Stimulated activated CD4-positive, alpha-beta T cell treated with anti-CD3 and anti-CD28 coated beads, Interleukin-4, amount 100 ng/mL, for 1 hour (primary cell): ENCODE results near the gene DEFB121.
"Not testable (repeated sequence)": the region's sequence is repeated elsewhere in the genome, so short reads cannot be mapped to it uniquely, and the experiment has no call there.

Experiments used
- DNase-seq: peaks from one replicate; pipeline ENCODE4 v3.0.0-alpha.2; 2020

The DEFB121 gene, protein sequence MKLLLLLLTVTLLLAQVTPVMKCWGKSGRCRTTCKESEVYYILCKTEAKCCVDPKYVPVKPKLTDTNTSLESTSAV

DNA sequence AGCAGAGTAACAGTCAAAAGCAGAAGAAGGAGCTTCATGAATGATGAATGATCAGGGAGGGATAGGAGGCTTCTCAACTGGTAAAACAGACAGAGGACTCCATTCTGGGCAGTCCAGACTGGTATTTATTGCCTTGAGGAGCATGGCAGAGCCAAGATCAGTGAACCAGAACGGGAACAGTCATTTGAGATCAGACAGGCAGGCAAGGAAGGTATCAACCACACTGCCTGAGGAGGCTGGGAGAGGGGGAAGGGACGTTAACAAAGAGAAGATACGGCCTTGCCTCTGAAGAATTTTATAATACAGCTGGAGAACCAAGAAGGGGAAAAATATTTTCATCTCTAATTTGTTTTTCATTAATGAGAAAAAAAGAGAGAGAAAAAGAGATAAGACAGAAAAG, at the start of gene DEFB121:
Gene DEFB121 (minus strand): TSS at position 101 of the 400 bp plus-strand sequence. CDS start 63 bp downstream, at position 38.
- DNase-seq: no peak

DNA sequence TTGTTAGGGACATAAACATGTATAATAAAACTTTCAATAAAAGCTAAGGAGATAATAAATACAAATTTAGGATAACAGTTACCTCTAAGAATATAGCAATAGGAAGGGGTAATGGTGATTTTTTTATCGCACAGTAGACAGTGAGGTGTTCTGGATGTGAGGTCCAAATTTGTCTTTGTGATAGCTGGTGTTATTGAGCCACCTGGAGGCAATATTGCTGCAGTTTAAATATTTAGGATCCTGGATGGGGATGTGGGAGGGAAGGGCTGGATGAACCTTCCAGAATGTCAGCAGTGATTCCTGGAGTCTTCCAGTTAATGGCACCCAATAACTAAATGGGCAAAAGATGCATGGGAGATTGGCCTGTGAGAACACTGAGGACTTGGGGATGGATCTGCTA, 48.3 kb upstream of the DEFB121 start:
- DNase-seq: no peak

DNA sequence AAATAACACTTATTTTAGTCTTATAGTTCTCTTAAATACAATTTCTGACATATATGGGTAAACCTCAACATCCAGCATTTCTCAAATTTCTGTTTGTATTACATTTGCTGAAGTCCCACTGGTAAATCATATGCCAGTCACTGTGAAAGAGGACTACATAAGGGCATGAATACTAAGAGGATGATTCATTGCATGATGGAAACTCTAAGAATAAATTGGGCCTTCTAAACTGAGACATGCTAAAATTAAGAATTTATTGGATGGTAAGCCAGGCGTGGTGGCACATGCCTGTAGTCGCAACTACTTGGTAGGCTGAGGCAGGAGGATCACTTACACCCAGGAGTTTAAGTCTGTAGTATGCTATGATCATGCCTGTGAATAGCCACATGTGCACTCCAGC, 46.6 kb upstream of the DEFB121 start:
- DNase-seq: no peak

DNA sequence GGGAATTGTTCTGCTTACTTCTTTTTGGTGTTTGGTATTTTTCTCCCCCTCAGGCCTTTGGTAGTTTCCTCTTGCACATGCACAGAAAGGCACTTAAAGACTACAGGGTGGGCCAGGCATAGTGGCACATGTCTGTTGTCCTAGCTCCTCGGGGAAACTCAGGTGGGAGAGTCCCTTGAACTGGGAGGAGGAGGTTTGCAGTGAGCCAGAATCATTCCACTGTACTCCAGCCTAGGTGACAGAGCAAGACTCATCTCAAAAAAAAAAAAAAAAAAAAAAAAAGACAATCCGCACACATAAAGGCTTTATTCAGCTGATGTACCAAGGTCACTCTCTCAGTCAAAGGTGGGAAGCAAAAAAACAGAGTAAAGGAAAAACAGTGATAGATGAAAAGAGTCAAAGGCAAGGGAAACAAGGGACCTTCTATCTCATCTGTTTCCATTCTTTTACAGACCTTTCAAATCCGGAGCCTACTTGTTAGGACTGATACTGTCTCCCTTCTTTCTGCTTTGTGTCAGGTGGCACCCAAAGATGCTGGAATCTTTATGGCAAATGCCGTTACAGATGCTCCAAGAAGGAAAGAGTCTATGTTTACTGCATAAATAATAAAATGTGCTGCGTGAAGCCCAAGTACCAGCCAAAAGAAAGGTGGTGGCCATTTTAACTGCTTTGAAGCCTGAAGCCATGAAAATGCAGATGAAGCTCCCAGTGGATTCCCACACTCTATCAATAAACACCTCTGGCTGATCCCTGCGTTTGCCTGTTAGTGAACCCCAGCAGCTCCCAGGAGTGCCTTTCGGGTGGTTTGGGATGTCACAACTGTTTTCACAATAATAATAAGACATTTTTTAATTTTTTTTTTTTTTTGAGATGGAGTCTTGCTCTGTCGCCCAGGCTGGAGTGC, 43.7 kb upstream of the DEFB121 start:
- DNase-seq: no peak

DNA sequence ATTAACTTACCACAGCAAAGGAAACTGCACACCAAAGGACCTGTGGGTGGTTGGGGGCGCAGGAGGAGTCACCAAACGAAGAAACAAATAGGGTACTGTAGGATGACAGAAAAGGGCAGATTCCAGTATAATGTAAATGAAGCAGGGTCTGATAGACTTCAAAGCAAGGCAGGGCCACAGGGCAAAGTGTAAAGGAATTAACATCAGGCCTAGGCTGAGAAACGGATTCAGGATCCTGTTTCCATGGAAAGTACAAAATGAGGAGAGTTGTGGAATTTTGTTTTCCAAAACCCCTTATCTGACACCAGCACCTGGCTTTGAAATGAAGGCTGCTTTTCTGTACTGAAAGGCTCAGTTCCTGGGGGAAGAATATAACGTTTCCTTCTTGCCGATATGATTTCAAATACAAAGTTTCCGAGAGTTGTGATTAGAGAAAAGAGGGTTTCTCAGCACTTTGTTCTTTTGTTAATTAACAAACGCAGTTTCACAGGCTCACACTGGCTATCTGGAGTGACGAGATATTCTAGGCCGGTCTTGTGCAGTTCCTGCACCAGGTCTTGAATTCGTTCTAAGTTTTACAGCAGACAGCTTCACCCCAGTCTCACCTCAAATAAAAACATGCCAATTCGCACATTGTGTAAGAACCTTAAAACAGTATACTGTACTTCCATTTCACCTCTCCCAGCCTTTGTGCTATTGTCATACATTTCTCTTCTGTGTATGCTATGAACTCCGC, 40.2 kb upstream of the DEFB121 start:
- no peak for DNase-seq

DNA sequence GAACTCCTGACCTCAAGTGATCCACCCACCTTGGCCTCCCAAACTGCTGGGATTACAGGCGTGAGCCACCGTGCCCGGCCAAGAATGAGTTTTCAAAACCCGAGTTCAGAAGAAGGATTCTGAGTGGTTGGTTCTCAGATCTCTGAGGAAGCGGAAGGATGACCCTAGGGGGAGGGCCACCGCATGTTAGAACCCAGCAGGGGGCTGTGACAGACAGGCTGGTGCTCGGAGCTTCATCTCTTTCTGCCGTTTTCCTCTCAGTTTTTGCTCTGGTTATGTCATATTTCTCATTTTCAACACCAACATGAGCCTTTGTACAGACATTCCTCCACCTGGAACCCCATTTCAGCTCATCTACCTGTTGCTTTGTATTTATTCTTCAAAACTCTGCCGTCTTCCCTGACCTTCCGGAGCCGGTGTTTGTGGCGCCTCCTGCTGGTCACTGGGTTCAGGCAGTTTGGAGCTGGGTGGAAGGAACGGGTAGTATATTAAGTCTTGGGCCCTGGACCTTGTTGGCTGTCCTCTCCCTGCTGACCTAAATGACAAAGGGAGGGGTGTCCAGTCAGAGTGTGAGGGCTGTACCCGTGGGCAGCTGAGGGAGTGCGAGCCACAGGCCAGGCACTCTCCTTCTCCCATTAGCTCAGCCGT, 34.1 kb upstream of the DEFB121 start, which contains the start of gene DEFB123:
Gene DEFB123 (plus strand): TSS at position 621 of the 648 bp plus-strand sequence. CDS start 67 bp downstream, outside the sequence.
- peak; percentile 18 for DNase-seq

DNA sequence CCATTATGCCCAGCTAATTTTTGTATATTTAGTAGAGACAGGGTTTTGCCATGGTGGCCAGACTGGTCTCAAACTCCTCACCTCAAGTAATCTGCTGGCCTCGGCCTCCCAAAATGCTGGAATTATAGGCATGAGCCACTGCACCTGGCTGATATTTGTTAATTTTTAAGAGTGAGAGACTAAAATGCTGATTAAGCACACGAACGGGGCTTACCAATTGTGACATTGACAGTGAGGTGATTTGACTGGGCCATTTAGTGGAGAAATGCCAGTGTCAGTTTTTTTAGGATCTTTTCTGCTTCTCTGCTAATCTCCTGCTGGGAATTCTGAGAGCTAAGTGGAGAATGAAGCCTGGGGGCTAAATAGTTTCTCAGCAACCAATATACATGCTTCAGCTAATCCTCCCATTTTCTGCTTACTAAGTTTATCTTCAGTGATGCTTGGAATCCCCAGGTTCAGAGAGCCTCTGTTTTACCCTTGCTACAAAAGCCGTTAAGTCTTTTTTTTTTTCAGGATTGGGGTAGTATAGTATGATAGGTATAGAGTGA, 24.6 kb upstream of the DEFB121 start:
- DNase-seq: no peak

DNA sequence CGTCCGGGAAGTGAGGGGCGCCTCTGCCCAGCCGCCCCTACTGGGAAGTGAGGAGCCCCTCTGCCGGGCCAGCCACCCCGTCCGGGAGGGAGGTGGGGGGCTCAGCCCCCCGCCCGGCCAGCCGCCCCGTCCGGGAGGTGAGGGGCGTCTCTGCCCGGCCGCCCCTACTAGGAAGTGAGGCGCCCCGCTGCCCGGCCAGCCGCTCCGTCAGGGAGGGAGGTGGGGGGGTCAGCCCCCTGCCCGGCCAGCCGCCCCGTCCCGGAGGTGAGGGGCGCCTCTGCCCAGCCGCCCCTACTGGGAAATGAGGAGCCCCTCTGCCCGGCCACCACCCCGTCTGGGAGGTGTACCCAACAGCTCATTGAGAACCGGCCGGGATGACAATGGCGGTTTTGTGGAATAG, 21.6 kb upstream of the DEFB121 start:
- not testable (repeated sequence) for DNase-seq

DNA sequence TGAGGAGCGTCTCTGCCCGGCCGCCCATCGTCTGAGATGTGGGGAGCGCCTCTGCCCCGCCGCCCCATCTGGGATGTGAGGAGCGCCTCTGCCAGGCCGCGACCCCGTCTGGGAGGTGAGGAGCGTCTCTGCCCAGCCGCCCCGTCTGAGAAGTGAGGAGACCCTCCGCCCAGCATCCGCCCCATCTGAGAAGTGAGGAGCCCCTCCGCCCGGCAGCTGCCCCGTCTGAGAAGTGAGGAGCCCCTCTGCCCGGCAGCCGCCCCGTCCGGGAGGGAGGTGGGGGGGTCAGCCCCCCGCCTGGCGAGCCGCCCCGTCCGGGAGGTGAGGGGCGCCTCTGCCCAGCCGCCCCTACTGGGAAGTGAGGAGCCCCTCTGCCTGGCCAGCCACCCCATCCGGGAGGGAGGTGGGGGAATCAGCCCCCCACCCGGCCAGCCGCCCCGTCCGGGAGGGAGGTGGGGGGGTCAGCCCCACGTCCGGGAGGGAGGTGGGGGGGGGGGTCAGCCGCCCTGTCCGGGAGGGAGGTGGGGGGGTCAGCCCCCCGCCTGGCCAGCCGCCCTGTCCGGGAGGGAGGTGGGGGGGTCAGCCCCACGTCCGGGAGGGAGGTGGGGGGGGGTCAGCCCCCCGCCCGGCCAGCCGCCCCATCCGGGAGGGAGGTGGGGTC, 21.0 kb upstream of the DEFB121 start:
- not testable (repeated sequence) for DNase-seq

DNA sequence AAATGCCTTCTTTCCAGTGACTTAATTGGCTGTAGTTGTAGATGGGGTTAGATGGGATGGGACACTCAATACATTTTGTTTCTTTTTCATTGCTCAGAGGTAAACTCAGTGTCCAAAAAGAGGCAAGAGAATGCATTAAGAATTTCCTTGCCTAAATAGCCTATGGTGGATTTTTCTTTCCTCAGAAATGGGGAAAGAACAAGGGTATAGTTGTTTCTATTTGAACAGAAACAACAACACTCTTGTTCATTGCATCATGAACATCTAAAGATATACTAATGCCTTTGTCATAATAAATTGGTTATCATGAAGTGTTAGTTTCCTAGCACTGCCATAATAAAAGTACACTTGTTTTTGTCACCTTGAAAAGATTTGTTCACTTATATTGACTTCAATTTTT, 19.8 kb upstream of the DEFB121 start:
- no peak for DNase-seq

DNA sequence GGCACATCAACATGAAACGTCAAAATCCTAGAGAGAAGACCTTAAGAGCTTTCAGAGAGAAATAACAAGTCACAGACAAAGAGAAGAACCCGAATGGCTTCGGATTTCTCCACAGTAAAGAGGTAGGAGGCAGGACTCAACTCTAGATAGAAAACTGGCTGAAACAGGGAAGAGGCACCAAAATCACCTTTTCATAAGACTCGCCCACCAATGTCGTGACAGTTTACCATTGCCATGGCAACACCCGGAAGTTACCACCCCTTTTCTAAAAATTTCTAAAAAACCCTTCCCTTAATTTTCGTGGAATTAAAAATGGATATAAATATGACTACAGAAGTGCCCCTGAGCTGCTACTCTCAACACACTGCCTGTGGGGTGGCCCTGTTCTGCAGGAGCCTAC, 12.3 kb upstream of the DEFB121 start:
- DNase-seq: no peak

DNA sequence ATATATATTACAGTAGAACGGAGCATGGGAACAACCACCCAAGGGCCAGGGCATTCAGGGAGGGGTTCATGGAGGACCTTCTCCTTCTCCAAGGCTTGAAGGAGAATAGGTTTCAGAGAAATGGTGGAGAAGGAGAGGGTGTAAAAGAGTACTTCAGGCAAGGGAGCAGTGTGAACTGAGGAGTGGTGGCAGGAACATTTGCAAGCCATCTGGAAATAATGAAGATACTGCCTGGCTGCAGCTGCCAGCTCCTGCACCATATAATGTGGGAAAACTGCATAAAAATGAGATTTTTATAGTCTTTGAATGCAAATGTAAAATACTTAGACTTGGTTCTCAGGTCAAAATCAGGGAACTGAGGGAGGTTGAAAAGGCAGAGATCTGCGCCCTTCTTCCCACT, 9.6 kb upstream of the DEFB121 start:
- DNase-seq: no peak

DNA sequence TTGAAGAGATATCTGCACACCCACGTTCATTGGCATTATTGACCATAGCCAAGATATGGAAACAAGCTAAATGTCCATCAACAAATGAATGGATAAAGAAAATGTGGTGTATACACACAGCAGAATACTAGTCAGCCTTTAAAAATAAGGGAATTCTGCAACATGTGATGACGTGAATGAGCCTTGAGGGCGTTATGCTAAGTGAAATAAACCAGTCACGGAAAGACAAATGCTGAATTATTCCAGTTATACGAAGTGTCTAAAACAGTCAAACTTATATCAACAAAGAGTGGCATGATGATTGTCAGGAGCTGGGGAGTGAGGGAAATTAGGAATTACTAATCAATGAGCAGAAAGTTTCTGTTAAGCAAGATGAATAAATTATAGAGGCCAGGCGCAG, 8.4 kb upstream of the DEFB121 start:
- DNase-seq: no peak

DNA sequence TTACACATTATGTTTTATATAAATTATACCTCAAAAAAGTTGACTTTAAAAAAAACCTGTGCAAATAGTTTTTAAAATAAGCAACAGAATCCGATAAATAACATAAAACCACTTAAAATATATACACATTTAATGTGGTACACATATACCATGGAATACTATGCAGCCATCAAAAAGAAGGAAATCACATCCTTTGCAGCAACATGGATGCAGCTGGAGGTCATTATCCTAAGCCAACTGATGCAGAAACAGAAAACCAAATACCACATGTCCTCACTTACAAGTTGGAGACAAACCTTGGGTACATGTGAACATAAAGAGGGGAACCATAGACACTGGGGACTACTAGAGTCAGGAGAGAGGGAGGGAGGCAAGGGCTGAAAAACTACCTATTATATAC, 4.0 kb upstream of the DEFB121 start:
- no peak for DNase-seq

DNA sequence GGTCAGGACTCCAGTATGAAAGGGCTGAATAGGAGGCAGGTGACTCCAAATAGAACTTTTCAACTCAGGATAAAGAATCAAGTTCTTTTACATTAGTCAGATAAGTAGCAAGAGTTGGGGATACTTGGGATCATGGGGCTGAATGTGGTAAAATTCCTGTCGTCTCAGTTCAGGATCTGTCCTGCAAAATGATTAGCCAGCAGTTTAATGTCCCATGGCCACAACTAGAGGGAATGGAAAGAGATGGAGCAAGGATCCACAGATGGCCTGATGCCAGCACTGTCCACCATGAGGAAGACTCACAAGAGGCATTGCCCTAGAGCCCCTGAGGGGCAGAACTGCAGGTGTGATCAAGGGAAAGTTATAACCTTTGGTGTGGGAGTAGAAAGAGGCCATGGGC, 2.1 kb downstream of the DEFB121 start:
- DNase-seq: no peak

DNA sequence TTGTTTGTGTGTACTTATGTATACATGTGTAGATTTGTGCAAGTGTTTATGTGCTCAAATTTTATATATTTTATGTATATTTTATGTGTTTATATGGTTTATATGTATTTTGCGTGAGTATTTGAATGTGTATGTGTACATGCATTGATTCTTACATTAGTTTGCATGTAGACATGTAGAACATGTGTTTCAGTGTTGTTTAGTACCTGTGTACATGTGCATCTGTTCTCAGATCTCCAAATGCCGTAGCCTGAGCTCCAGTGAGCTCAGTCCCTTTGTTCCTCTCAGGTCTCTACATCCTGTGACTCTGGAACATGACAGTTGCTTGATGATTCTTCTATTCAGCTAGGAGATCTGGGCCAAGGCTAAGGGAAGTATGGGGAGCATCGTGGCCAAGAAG, 11.1 kb downstream of the DEFB121 start:
- DNase-seq: no peak

DNA sequence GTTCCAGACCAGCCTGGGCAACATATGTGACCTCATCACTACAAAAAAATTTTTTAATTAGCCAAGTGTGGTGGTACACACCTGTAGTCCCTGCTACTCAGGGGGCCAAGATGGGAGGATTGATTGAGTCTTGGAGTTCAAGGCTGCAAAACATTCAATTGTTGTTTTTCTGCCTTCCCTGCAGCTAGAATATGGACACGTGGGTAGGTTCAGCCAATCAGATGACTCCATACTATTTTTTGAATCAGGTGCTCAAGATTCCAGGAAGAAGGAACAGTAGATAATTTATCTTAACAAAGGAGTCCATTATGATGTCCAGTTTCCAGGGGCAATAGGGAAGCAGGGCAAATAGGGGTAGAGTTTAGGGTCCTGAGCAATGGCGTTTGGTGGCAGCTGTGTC, 13.2 kb downstream of the DEFB121 start:
- no peak for DNase-seq

DNA sequence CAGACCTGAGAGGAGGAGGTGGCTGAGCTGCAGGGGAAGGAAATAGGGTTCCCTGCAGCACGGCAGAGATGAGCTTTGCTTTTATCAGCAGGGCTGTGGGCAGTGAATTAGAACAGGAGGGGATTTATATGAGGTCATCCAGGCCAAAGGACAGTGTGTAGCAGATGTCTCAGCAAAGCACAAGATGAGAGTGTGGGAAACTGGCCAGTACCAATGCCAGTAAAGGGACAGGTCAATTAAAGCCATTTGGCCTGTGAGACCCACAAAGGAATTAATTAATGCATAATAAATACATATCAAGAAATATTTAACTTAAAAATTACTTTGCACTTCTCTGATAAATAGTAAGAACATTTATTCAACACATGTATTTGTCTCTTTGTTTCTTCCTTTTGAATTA, 15.5 kb downstream of the DEFB121 start, which contains the start of gene DEFB119:
Gene DEFB119 (minus strand): TSS at position 101 of the 400 bp plus-strand sequence. CDS start 107 bp downstream, outside the sequence.
- no peak for DNase-seq

DNA sequence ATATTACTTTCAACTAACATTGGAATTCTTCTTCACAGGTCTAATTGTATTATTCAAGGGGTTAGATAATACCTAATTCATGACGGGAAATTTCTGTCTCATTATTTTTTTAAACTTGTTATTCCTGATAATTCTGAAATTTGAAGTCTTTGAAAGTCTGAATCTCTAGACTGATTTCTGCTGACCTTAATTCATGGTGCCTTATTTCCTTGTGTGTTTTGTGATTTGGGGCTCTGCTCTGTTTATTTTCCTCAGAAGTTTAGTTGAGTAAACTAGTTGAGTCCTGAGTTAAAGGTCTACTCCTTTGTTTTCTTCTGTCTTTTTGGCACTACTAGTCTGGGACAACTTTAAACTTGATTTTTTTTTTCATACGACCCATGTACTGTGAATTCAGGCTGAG, 31.7 kb downstream of the DEFB121 start:
- no peak for DNase-seq

DNA sequence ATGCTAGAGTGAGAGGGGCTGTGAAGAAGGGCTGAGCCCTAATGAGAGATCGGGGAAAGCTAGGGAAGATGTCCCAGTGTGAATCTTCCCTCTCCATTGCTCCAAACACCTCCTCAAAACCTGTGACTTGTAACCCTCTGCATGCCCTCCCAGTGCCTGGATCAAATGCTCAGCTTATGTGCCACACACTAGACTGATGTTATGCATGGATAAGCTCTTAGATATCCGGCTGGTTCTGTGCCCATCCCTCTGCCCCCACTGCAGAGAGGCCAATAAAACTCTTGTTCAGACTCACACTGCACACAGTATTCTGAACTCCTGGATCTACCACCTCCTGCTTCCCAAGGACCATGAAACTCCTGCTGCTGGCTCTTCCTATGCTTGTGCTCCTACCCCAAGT, 37.7 kb downstream of the DEFB121 start, which contains the start of gene DEFB118:
Gene DEFB118 (plus strand): TSS at position 301 of the 400 bp plus-strand sequence. CDS start 50 bp downstream, at position 351.
- no peak for DNase-seq

DNA sequence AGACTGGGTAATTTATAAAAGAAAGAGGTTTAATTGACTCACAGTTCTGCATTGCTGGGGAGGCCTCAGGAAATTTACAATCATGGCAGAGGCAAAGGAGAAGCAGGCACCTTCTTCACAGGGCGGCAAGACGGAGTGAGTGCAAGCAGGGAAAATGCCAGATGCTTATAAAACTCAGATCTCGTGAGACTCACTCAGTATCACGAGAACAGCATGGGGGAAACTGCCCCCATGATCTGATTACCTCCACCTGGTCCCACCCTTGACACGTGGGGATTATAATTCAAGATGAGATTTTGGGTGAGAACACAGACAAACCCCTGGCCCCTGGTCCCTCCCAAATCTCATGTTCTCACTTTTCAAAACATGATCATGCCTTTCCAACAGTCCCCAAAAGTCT, 41.7 kb downstream of the DEFB121 start:
- DNase-seq: not testable (repeated sequence)

DNA sequence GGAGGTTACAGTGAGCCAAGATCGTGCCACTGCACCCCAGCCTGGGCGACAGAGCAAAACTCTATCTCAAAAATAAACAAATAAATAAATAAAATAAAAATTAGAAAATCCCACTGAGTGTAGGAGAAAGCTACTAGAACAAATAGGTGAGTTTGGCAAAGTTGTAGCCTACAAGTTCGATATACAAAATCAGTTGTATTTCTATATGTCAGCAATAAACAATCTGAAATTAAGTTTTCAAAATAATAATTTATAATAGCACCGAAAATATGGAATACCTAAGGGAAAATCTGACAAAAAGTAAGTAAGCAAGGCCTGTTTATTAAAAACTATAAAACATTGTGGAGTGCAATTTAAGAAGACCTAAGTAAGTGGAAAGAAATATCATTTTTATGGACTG, 42.7 kb downstream of the DEFB121 start:
- DNase-seq: no peak
